ENCODE measurements around the gene STX5. TPM values are rescaled to one million over a fixed set of nuclear protein-coding genes. Genes with fewer than 3 reads are reported as not detected.

The STX5 gene
- total RNA-seq, 2 donors from 2014 or later, result 20.1 to 23.6 TPM

Small RNA genes lying within 50 kb of the gene (microRNA-seq; reads per million reads assigned to microRNA genes)
- gene MIR6514 (ENCODE audit: borderline number of aligned reads in 2 of 2, borderline replicate concordance in 2 of 2), result 0 reads per million in 2 donors
- 0 reads per million in 2 donors for gene MIR6748 (ENCODE audit: borderline number of aligned reads in 2 of 2, borderline replicate concordance in 2 of 2)

Small RNA genes lying within 50 kb of the gene (small RNA-seq; reads per million reads assigned to genes)
- gene MIR6514 (2.0 reads per million, percentile 69 among the genes with 10 or more reads in this experiment), gene RF00099 (not detected), gene RNU6-118P (not detected), gene SNORD22 (not detected), gene SNORD26 (not detected), gene SNORD27 (not detected), gene SNORD28 (not detected), gene SNORD30 (2,478 reads per million, percentile 99 among the genes with 10 or more reads in this experiment)

Other genes starting within 250 kb of the STX5 start
- 10 to 100 TPM; 10.1 to 11.2 TPM for gene TUT1, start 240.5 kb downstream of the STX5 start, total RNA-seq
- 10 to 100 TPM; 26.2 to 29.3 TPM for gene MTA2, start 230.2 kb downstream of the STX5 start, total RNA-seq
- 10 to 100 TPM; 31.4 to 69.9 TPM for gene EML3, start 219.3 kb downstream of the STX5 start, total RNA-seq
- gene ROM1, start 218.8 kb downstream of the STX5 start, total RNA-seq, result 1 to 10 TPM; 1.8 to 4.0 TPM
- gene B3GAT3, start 210.1 kb downstream of the STX5 start, total RNA-seq, result 10 to 100 TPM; 17.1 to 63.0 TPM
- gene GANAB, start 185.4 kb downstream of the STX5 start, total RNA-seq, result 10 to 100 TPM; 62.3 to 64.9 TPM
- 10 to 100 TPM; 11.4 to 21.1 TPM for gene INTS5, start 178.7 kb downstream of the STX5 start, total RNA-seq
- gene C11orf98, start 166.8 kb downstream of the STX5 start, total RNA-seq, result 10 to 100 TPM; 18.2 to 24.4 TPM
- gene CSKMT, start 166.7 kb downstream of the STX5 start, total RNA-seq, result 100 to 1,000 TPM in 1 of 2 donors, 1 to 10 TPM in 1; 5.4 to 110 TPM
- 10 to 100 TPM; 10.4 to 12.9 TPM for gene UQCC3, start 160.4 kb downstream of the STX5 start, total RNA-seq
- gene LBHD1, start 159.8 kb downstream of the STX5 start, total RNA-seq, result 1 to 10 TPM; 4.9 to 5.6 TPM
- gene UBXN1, start 153.0 kb downstream of the STX5 start, total RNA-seq, result 100 to 1,000 TPM; 129 to 204 TPM
- 1 to 10 TPM; 3.1 to 4.6 TPM for gene LRRN4CL, start 142.5 kb downstream of the STX5 start, total RNA-seq
- gene BSCL2, start 124.6 kb downstream of the STX5 start, total RNA-seq, result 100 to 1,000 TPM in 1 of 2 donors, 10 to 100 TPM in 1; 44.6 to 248 TPM
- 1 to 10 TPM in 1 of 2 donors, not detected in 1; 1.0 TPM for gene GNG3, start 124.4 kb downstream of the STX5 start, total RNA-seq
- 10 to 100 TPM; 19.1 to 20.5 TPM for gene HNRNPUL2, start 104.6 kb downstream of the STX5 start, total RNA-seq
- gene TTC9C, start 103.6 kb downstream of the STX5 start, total RNA-seq, result 10 to 100 TPM; 12.5 to 18.5 TPM
- gene ZBTB3, start 77.9 kb downstream of the STX5 start, total RNA-seq, result 1 to 10 TPM; 3.9 to 4.0 TPM
- gene POLR2G, start 70.5 kb downstream of the STX5 start, total RNA-seq, result 10 to 100 TPM; 19.2 to 35.9 TPM
- 10 to 100 TPM; 23.9 to 39.9 TPM for gene TAF6L, start 60.7 kb downstream of the STX5 start, total RNA-seq
- 10 to 100 TPM; 40.9 to 41.8 TPM for gene TMEM179B, start 44.6 kb downstream of the STX5 start, total RNA-seq
- 10 to 100 TPM in 1 of 2 donors, 1 to 10 TPM in 1; 6.2 to 29.0 TPM for gene TMEM223, start 40.0 kb downstream of the STX5 start, total RNA-seq
- gene NXF1, start 26.6 kb downstream of the STX5 start, total RNA-seq, result 100 to 1,000 TPM in 1 of 2 donors, 10 to 100 TPM in 1; 49.8 to 108 TPM
- not detected for gene TEX54, start 790 bp upstream of the STX5 start, total RNA-seq
- gene WDR74, start 7.5 kb upstream of the STX5 start, total RNA-seq, result 10 to 100 TPM; 15.8 to 40.0 TPM
- 100 to 1,000 TPM in 1 of 2 donors, 10 to 100 TPM in 1; 75.5 to 108 TPM for gene SLC3A2, start 48.8 kb upstream of the STX5 start, total RNA-seq
- not detected for gene CHRM1, start 89.3 kb upstream of the STX5 start, total RNA-seq
- not detected for gene SLC22A6, start 152.9 kb upstream of the STX5 start, total RNA-seq
- gene SLC22A8, start 183.8 kb upstream of the STX5 start, total RNA-seq, result not detected

Data from body of pancreas (tissue), 4 donors.